CD4-positive, alpha-beta T cell treated with Interleukin-17A for 1 hour (primary cell): ENCODE results near the gene SLC25A21.

Experiments used
- DNase-seq: peaks from one replicate; pipeline ENCODE4 v3.0.0-alpha.2; 2020

Gene SLC25A21

GRCh38 chr14:37140176-37140575 lies 32.2 kb downstream of the SLC25A21 start:
- DNase-seq = no peak

DNA sequence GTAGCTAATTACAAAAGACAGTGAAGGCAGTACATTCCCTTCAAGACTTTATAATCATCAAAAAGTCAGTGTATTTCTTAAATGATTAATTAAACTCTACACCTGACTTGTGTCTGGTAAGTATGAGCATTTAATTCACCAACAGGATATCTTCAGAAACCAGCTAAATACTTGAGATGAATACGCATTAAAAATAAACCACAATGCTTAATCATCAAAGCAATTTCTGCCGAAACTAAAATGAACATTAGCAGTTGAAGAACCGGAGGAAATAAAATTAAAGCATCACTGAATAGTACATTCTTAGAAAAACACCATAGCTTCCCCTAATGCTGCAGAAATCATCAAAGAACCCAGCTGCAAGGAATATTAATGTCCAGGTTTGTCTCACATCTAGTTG lies 32.7 kb downstream of the SLC25A21 start:
- no peak for DNase-seq

- DNase-seq = no peak
Measured at GRCh38 chr14:37138898-37139297, 33.5 kb downstream of the SLC25A21 start.

- no peak for DNase-seq
Measured at GRCh38 chr14:37133284-37133913, 39.0 kb downstream of the SLC25A21 start.

DNA sequence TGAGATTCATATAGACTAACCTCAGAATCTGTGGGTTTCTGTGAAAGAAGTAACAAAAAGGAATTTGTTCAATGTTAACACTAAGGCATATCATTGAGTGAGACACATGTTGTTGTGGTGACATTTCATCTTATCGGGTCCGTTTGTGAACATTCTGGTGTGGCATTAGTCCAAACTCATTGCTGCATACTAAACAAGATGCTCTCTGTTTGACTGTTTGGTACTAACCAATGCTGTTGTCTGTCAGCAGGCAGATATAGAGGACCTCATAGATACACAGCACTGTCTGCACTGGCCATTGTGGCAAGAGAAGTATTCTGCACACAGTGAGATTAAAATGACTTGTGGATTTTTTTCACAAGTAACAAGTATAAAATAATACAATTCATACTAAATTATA lies 41.2 kb downstream of the SLC25A21 start:
- DNase-seq = no peak

DNA sequence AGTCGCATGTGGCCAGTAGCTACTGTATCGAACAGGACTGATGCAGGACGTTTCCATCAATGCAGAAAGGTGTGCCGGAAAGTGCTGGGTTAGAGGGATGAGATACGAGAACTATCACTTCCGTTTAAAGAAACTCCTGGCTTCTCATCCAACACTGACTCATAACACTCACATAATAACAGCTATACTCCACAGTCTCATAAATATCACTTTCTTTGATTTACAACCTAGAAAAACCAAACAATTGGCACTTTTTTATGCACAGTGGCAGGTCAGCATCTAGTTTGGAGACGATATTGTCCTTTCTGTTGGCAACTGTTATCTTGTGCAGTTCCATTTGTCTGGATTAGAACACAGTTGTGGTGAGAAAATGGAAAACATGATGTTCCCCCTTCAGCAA lies 43.4 kb downstream of the SLC25A21 start:
- no peak for DNase-seq

GRCh38 chr14:37124614-37125013 lies 47.8 kb downstream of the SLC25A21 start:
- no peak for DNase-seq

- no peak for DNase-seq
Measured at GRCh38 chr14:37122919-37123639, 49.3 kb downstream of the SLC25A21 start.

DNA sequence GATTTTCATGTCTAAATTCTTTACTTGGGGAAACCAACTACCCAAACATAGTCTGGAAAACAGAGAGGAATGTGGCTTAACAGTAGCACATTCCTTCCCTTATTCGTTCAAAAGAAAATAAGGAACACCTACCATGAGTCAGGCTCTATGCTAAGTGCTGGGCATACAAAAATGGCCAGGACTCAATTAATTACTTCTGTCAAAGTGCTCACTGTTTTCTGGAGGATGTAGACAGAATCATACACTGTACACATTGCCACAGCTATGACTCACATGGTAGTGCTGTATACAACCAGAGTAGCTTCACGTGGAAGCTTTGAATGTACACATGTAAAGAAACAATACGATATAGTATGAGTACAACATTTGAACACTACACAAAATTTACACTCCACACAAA lies 50.1 kb downstream of the SLC25A21 start:
- no peak for DNase-seq

DNA sequence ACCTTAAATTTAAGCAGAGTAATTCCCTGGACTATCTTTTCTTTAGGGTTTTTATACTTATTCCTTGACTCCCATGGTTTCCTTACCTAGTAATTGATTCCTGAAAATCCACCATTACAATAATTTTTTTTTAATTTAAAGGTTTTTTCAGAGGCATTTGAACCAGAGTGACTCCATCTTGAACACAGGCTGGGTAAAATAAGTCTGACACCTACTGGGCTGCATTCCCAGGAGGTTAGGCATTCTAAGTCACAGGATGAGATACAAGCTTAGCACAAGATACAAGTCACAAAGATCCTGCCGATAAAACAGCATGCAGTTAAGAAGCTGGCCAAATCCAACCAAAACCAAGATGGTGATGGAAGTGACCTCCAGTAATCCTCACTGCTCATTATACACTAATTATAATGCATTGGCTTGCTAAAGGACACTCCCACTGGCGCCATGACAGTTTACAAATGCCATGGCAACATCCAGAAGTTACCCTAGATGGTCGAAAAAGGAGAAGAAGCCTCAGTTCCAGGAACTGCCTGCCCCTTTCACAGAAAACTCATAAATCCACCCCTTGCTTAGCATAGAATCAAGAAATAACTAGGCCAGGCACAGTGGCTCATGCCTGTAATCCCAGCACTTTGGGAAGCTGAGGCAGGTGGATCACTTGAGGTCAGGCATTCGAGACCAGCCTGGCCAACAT lies 53.6 kb downstream of the SLC25A21 start:
- no peak for DNase-seq

DNA sequence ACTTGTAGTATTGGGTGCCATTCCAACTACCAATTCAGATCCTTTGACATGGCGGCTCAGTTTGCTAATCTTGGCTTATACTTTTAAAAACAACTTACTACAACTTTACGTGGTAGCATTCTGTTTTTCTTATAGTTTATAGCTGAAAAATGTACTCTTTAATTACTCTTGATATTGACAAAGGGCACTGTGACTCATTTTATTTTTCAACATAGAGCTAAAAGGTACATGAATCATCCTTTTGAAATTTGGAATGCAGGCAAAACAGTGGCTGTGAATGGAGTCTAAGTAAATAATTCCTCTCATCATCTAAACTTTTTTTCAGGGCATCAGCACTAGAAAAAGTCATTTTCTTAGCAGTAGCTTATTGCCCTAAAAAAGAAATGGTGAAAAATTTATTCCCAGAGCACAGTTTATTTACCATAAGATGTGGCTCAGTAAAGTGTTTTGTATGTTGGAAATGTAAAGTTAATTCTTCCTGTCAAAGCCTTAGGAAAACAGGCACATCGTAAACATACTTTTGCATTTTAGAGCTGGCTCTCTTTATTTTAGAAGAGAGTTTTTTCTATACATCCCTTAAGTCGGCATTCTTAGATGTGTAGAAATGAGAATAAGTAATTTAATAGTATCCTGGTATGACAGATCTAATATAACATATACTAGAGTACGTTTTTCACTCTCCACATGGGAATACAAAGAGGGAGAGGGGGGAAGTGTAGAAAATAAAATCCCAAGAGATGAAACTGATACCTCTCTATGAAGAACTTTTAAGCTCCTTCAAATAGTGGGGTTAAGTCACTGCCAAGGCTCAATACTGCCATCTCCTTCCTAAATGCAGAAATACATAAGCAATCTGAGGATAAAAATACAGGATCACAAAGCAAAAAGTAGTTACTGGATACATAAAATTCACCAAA lies 55.2 kb downstream of the SLC25A21 start:
- no peak for DNase-seq

GRCh38 chr14:37115406-37115805 lies 57.0 kb downstream of the SLC25A21 start:
- no peak for DNase-seq

DNA sequence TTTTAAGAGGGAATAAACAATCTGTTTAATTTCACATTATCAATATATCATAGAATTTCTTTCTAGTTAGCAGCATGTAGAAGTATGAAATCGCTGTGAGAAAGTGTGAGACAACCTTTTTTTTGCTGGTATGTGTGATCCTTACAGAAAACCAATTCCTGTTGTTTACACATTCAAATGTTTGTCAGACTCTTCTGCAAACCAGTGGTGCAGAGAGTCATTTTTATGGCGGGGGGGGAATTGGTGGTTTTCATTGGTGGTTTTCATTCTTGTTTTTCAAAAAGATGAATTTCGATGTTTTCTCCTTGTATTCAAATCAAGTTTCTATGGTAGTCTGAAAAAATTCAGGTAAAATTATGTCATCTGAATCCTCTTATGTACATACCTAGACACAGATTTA lies 57.8 kb downstream of the SLC25A21 start:
- DNase-seq = no peak

DNA sequence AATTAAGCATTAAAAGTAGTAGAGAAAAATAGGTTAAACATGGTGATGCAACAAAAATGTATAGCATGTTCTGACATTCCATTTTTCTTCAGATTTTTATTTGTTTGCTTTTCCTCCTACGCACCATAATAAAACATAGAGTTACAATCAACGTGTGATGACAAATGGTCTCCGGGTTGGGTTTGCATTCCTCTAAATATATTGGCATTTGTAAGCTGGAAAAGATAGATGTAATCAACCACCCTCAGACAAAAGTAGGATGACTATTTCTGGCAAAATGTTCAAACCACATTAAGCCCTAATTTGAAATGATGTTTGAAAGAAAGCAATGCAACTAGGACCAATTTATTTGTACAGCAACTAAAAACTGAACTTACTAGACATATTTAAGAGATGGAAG lies 58.4 kb downstream of the SLC25A21 start:
- no peak for DNase-seq

DNA sequence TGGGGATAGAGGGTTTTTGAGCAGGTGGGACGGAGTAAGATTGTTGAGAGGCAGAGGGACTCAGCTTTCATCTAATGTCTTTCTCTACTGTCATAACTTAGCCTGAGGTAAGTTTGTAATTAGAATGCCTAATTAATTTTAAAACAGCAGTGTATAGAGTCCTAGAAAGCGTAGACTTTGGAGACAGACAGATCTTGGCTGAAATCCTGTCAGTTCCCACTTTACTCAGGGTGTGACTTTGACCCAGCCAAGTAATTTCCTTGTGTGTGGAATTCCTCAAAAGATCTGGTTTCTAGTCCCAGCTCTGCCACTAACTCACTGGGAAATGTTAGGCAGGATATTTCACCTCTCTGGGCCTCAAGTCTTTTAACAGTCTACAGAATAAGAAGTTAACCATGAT lies 74.3 kb downstream of the SLC25A21 start:
- DNase-seq = no peak

- DNase-seq = no peak
Measured at GRCh38 chr14:37094502-37094901, 77.9 kb downstream of the SLC25A21 start.

DNA sequence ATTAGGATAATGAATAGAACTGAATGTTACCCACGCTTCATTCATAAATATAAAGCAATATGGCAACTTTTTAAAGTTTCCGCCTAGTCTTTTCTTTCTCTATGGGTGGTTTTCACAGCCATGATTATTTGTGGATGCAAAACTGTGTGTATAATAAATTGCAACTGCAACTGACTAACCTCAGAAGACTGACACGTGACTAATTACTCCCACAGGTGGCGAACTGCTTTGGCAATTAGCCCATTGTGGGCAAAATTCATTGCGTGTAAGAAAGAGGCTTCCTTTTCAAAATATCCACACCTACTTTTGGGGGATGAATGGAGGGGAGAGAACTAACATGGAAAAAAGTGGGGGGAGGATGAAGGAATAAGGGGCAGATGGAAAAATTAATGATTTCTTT lies 79.0 kb downstream of the SLC25A21 start:
- DNase-seq = no peak

DNA sequence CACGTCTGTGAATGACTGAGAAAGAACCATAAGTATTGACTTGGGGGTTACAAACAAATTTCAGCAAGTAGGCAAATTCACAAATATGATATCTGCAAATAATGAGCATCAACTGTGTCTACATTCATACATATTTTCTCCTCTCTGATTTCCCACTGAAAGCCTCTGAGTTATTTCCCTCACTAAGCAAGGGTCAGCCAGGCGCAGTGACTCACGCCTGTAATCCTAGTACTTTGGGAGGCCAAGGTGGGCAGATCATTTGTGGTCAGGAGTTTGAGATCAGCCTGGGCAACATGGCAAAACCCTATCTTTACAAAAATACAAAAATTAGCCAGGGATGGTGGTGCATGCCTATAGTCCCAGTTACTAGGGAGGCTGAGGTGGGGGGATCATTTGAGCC lies 80.8 kb downstream of the SLC25A21 start:
- DNase-seq = no peak

GRCh38 chr14:37090026-37090425 lies 82.4 kb downstream of the SLC25A21 start:
- no peak for DNase-seq

- DNase-seq = no peak
Measured at GRCh38 chr14:37089410-37089809, 83.0 kb downstream of the SLC25A21 start.

DNA sequence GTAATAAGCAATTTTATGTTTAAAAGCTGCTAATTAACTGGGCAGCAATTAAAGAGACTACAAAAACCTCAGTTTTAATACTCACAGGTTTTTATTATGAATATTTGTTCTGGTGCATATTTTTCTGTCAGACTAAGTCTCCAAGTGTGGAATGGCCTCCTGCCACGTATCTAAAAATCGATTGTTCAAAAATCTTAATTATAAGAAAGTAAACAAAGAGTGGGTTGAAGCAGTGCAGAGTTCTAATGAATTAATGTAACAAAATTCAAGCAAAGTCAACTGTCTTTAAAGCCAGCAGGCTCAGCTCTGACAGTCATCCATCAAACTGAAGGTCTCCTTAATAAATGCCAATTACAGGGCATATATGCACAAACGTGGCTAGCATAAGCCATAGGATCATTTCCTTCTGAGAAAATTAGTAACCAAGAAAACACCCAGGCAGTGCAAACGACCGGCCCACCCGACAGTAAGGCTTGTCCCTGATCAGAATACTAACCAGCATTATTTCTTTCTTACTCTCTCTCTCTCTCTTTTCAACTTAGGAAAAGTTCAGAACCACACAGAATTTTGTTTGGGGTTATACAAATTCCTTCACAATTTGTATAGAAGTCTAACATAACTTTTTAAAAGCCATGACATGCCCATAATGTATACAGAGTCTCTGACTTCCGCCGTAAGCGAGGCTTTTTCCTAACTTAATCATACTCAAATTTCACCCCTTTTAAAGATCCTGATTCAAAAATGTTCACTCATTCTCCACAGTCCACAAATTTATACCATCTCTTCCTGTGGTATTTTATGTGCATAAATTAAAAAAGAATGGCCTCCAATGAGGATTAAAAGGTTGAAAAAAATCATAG lies 83.8 kb downstream of the SLC25A21 start:
- no peak for DNase-seq

- no peak for DNase-seq
Measured at GRCh38 chr14:37087520-37087919, 84.9 kb downstream of the SLC25A21 start.
